CD4-positive, alpha-beta T cell (primary cell): Measurements from ENCODE around the gene UNC79. TPM values are rescaled to one million over a fixed set of nuclear protein-coding genes. Genes with fewer than 3 reads are reported as not detected.

Source experiments
- ATAC-seq: fragments of 200-7000 bp; cut with Tn5 transposase; one replicate; pipeline ENCODE4 v1.10.0; 2022; ENCODE audit warnings: mild to moderate bottlenecking; ENCODE audit not compliant: poor library complexity
- CTCF ChIA-PET: fragments of 350-600 bp; sonication (Branson Sonifier 250); formaldehyde crosslinking; loops from one replicate; lab custom pipeline; 2021; ENCODE audit warnings: antibody characterized with exemption, inconsistent platforms; lab: Charles Lee
- POLR2A ChIA-PET: fragments of 350-600 bp; sonication (Branson Sonifier 250); formaldehyde crosslinking; loops from one replicate; lab custom pipeline; 2021; ENCODE audit warnings: antibody characterized with exemption, inconsistent platforms; lab: Charles Lee
- DNase-seq, 14 experiments: peaks; one replicate each; pipeline ENCODE4 v3.0.0-alpha.2; 2013 to 2020; ENCODE audit warnings: mixed read lengths in 2 of 14
- H3K27ac ChIP-seq, 2 donors: one replicate each; pipeline versions ENCODE4 v1.5.1 to v1.7.0; 2013; ENCODE audit warnings: low read length in 2 of 2, low read depth in 1 of 2, mild to moderate bottlenecking in 1 of 2
- H3K27me3 ChIP-seq, 2 experiments: 1 replicate in 1 of 2; 2 replicates in 1 of 2; pipeline versions ENCODE4 v1.6.1 to v1.7.0; 2013; ENCODE audit warnings: low read length in 2 of 2, control low read depth in 1 of 2, mild to moderate bottlenecking in 1 of 2, moderate library complexity in 1 of 2; ENCODE audit not compliant: insufficient read depth in 2 of 2, control insufficient read depth in 1 of 2
- H3K36me3 ChIP-seq: one replicate; pipeline ENCODE4 v1.6.1; 2013; ENCODE audit warnings: low read length, control low read depth; ENCODE audit not compliant: insufficient read depth
- H3K4me1 ChIP-seq: one replicate; pipeline ENCODE4 v1.6.1; 2013; ENCODE audit warnings: low read length, control low read depth; ENCODE audit not compliant: insufficient read depth
- H3K4me3 ChIP-seq: one replicate; pipeline ENCODE4 v1.5.1; 2013; ENCODE audit warnings: mild to moderate bottlenecking, low read length, moderate library complexity
- H3K9me3 ChIP-seq, 2 experiments: 1 replicate in 1 of 2; 2 replicates in 1 of 2; pipeline versions ENCODE4 v1.6.1 to v1.7.0; 2013; ENCODE audit warnings: low read length in 2 of 2, mild to moderate bottlenecking in 2 of 2, control low read depth in 1 of 2, moderate library complexity in 1 of 2; ENCODE audit not compliant: control insufficient read depth in 1 of 2, insufficient read depth in 1 of 2
- H3K27ac Mint-ChIP-seq: one replicate; pipeline ENCODE4 v1.8.0; 2020; ENCODE audit warnings: mixed read lengths
- H3K27me3 Mint-ChIP-seq: one replicate; pipeline ENCODE4 v1.8.0; 2021; ENCODE audit warnings: mixed read lengths
- H3K36me3 Mint-ChIP-seq: one replicate; pipeline ENCODE4 v1.8.0; 2021; ENCODE audit warnings: low read depth, mixed read lengths
- H3K4me1 Mint-ChIP-seq: one replicate; pipeline ENCODE4 v1.8.0; 2021; ENCODE audit warnings: low read depth, mixed read lengths
- H3K4me3 Mint-ChIP-seq: one replicate; pipeline ENCODE4 v1.8.0; 2020; ENCODE audit warnings: mild to moderate bottlenecking, mixed read lengths
- H3K9me3 Mint-ChIP-seq: one replicate; pipeline ENCODE4 v1.8.0; 2020; ENCODE audit warnings: mixed read lengths
- intact Hi-C, 2 experiments: fragments of 100-400 bp; cut with DNase I in 1 of 2; cut with micrococcal nuclease in 1 of 2; formaldehyde crosslinking; loops; one replicate each; pipeline versions ENCODE4 v1.15.1 to v1.9.0; 2023 to 2025; cut with DNase I, micrococcal nuclease
- total RNA-seq, 174 experiments: library from RNA in 2 of 174; stranded (reverse) in 2 of 174; gene quantifications; one replicate each; pipeline ENCODE4 v1.2.3 and lab custom pipeline; 2021 to 2026
- TF ChIP-seq, protein P1 (sequence below): fragments of 200-600 bp; IDR thresholded peaks from one replicate; pipeline ENCODE4 v1.8.0; 2022; ENCODE audit warnings: antibody characterized with exemption, mild to moderate bottlenecking

The UNC79 gene
- total RNA-seq, 2 experiments from 2014 or later = not detected

DNA sequence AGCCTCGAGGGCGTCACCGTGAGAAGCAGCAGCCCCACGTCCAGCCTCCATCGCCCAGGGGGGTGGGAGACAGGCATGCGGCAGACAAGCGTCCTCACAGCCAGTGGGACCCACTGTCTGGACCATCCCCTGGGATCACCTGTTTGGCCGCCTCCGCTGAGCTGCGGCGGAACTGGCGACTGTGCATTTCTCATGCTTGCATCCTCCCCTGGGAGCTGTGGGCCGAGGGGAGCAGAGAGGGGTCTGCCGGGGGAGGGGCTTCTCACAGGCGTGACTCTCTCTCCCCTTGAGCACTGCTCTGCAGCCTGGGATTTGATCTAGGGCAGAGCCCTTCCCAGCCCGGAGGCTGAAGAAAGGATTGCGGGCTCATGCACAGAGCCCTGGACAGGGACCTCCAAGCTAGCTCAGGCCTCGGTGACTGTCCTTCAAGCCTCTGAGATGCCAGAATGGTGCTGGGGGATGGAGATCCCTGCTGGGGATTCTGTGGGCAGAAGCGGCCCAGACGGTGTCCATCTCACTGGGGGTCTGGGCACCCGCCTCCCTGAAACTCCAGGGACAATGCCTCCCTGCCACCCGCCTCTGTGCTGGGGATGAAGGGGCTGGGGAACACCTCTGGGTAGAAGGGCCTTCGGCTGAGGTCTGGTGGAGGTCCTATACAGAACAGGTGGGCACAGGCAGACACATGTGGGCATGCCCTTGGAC lies 296.5 kb downstream of the UNC79 start:
- H3K4me1 ChIP-seq = no peaks in the 10 kb centered on the region
- H3K36me3 Mint-ChIP-seq = no peaks in the 10 kb centered on the region
- POLR2A ChIA-PET = no interaction called here
- no peaks in the 10 kb centered on the region for H3K9me3 ChIP-seq
- intact Hi-C loops = no loop called here
- H3K4me3 Mint-ChIP-seq = no peak overlapping the region
- no peak overlapping the region for H3K27ac Mint-ChIP-seq
- no peaks in the 10 kb centered on the region for H3K27me3 Mint-ChIP-seq
- H3K27ac ChIP-seq = no peak overlapping the region
- ATAC-seq (no peak), DNase-seq (no peak)
- H3K27me3 ChIP-seq = no peaks in the 10 kb centered on the region
- H3K4me1 Mint-ChIP-seq = no peaks in the 10 kb centered on the region
- H3K9me3 Mint-ChIP-seq = no peaks in the 10 kb centered on the region
- no peak overlapping the region for H3K4me3 ChIP-seq
- CTCF ChIA-PET = no interaction called here
- no peaks in the 10 kb centered on the region for H3K36me3 ChIP-seq
- TF ChIP-seq, protein P1, sequence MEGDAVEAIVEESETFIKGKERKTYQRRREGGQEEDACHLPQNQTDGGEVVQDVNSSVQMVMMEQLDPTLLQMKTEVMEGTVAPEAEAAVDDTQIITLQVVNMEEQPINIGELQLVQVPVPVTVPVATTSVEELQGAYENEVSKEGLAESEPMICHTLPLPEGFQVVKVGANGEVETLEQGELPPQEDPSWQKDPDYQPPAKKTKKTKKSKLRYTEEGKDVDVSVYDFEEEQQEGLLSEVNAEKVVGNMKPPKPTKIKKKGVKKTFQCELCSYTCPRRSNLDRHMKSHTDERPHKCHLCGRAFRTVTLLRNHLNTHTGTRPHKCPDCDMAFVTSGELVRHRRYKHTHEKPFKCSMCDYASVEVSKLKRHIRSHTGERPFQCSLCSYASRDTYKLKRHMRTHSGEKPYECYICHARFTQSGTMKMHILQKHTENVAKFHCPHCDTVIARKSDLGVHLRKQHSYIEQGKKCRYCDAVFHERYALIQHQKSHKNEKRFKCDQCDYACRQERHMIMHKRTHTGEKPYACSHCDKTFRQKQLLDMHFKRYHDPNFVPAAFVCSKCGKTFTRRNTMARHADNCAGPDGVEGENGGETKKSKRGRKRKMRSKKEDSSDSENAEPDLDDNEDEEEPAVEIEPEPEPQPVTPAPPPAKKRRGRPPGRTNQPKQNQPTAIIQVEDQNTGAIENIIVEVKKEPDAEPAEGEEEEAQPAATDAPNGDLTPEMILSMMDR = no peak

- no peaks in the 10 kb centered on the region for H3K36me3 ChIP-seq
- TF ChIP-seq, protein P1 = no peak
- ChIA-PET CTCF (no interaction called here), POLR2A (no interaction called here)
- H3K4me3 ChIP-seq = no peak overlapping the region
- H3K27ac ChIP-seq = no peak overlapping the region
- Mint-ChIP-seq H3K4me3 (no peak overlapping the region), H3K36me3 (no peaks in the 10 kb centered on the region), H3K27ac (no peak overlapping the region), H3K27me3 (no peaks in the 10 kb centered on the region), H3K4me1 (no peaks in the 10 kb centered on the region), H3K9me3 (no peaks in the 10 kb centered on the region)
- no peaks in the 10 kb centered on the region for H3K4me1 ChIP-seq
- DNase-seq (no peak), ATAC-seq (no peak)
- intact Hi-C loops = no loop called here
- peaks cover 0 to 6% of the 10 kb centered on the region in 2 experiments for H3K9me3 ChIP-seq
- no peaks in the 10 kb centered on the region for H3K27me3 ChIP-seq
Observed at GRCh38 chr14:93727917-93728650, 297.3 kb downstream of the UNC79 start.

GRCh38 chr14:93728651-93729016 lies 297.9 kb downstream of the UNC79 start:
- TF ChIP-seq, protein P1 = no peak
- no peaks in the 10 kb centered on the region for H3K9me3 Mint-ChIP-seq
- DNase-seq = no peak

More at GRCh38 chr14:93728651-93729016, 297.9 kb downstream of the UNC79 start:
- no peak for ATAC-seq
- ChIA-PET POLR2A (no interaction called here), CTCF (no interaction called here)
- Histone ChIP-seq H3K4me3 (no peak overlapping the region), H3K27ac (no peak overlapping the region), H3K9me3 (peaks cover 0 to 6% of the 10 kb centered on the region in 2 experiments), H3K4me1 (no peaks in the 10 kb centered on the region), H3K36me3 (no peaks in the 10 kb centered on the region), H3K27me3 (no peaks in the 10 kb centered on the region)
- H3K4me1 Mint-ChIP-seq = no peaks in the 10 kb centered on the region
- no peak overlapping the region for H3K27ac Mint-ChIP-seq
- no peaks in the 10 kb centered on the region for H3K27me3 Mint-ChIP-seq
- no peak overlapping the region for H3K4me3 Mint-ChIP-seq
- no peaks in the 10 kb centered on the region for H3K36me3 Mint-ChIP-seq
- intact Hi-C loops = no loop called here
